Left ventricle myocardium inferior (tissue), 1 donor: ENCODE measurements around the gene MFF. TPM values are rescaled to one million over a fixed set of nuclear protein-coding genes. Genes with fewer than 3 reads are reported as not detected.

ENCODE experiments used
- DNase-seq: peaks from one replicate; pipeline ENCODE4 v3.0.0-alpha.2; 2020
- H3K27ac ChIP-seq: fragments of 200-600 bp; replicated peaks from 2 replicates; pipeline ENCODE4 v1.8.0; 2021
- H3K27me3 ChIP-seq: fragments of 200-600 bp; 2 replicates; pipeline ENCODE4 v1.8.0; 2021; ENCODE audit warnings: low read depth
- H3K36me3 ChIP-seq: fragments of 200-600 bp; 2 replicates; pipeline ENCODE4 v1.8.0; 2021
- H3K4me1 ChIP-seq: fragments of 200-600 bp; 2 replicates; pipeline ENCODE4 v1.8.0; 2021
- H3K4me3 ChIP-seq: fragments of 200-600 bp; 2 replicates; pipeline ENCODE4 v1.8.0; 2021; ENCODE audit warnings: mild to moderate bottlenecking, moderate library complexity
- H3K9me3 ChIP-seq: fragments of 200-600 bp; replicated peaks from 2 replicates; pipeline ENCODE4 v1.8.0; 2021
- intact Hi-C: fragments of 100-400 bp; cut with micrococcal nuclease; formaldehyde crosslinking; loops from one replicate; pipeline ENCODE4 v1.11.0; 2022
- total RNA-seq: library from RNA; stranded (reverse); fragmentation: NEBNext Ultra II Directional; extraction: Animal tissue kit (Norgen Biotek cat#: 25700); gene quantifications from one replicate; pipeline ENCODE4 v1.2.1, GENCODE V29; 2021
- TF ChIP-seq, protein P1 (sequence below): fragments of 200-600 bp; IDR thresholded peaks from 2 replicates; pipeline ENCODE4 v1.8.0; 2021; ENCODE audit warnings: antibody characterized with exemption, mild to moderate bottlenecking, borderline replicate concordance
- donor health status: DM: no; HTN: yes; CAD: no; lungs with severe emphysema.

MFF gene
- total RNA-seq, 1 donor from 2014 or later, result 88.0 TPM

DNA sequence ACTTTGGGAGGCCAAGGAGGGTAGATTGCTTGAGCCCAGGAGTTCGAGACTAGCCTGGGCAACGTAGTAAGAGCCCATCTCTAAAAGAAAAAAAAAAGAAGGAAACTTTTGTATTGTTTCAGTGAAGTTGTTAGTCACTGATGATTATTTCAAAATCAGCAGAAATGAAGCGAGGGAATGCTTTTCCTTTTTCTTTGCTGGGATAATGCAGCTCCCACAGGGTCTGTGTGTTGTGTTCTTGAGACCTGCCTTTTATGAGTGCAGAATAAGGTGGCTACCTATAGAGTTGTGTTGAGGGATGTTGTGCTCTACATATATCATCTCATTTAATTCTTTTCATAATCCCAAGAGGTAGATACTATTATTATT, 42.4 kb downstream of the MFF start:
- no peak for DNase-seq
- intact Hi-C loops, result no loop called here
- TF ChIP-seq, protein P1, sequence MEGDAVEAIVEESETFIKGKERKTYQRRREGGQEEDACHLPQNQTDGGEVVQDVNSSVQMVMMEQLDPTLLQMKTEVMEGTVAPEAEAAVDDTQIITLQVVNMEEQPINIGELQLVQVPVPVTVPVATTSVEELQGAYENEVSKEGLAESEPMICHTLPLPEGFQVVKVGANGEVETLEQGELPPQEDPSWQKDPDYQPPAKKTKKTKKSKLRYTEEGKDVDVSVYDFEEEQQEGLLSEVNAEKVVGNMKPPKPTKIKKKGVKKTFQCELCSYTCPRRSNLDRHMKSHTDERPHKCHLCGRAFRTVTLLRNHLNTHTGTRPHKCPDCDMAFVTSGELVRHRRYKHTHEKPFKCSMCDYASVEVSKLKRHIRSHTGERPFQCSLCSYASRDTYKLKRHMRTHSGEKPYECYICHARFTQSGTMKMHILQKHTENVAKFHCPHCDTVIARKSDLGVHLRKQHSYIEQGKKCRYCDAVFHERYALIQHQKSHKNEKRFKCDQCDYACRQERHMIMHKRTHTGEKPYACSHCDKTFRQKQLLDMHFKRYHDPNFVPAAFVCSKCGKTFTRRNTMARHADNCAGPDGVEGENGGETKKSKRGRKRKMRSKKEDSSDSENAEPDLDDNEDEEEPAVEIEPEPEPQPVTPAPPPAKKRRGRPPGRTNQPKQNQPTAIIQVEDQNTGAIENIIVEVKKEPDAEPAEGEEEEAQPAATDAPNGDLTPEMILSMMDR, result no peak
- Histone ChIP-seq H3K4me3 (no peak overlapping the region), H3K36me3 (no peaks in the 10 kb centered on the region), H3K4me1 (peaks cover 5% of the 10 kb centered on the region), H3K9me3 (no peaks in the 10 kb centered on the region), H3K27ac (no peak overlapping the region), H3K27me3 (peaks cover 6% of the 10 kb centered on the region)

DNA sequence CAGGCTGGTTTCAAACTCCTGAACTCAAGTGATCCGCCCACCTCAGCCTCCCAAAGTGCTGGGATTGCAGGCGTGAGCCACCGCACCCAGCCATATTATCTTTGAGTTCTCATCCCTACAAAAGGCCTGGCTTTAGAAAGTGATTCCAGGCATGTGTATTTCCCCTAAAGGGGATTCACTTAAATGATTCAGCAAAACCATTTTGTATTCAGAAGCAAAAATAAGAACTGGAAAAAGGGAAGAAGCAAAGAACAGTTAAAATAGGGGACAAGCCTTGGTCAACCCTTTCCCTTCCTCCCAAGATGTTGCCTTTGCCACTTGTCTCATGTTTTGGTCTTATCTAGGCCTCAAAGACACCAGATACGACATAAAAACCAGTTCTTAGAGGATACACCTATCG, 43.5 kb downstream of the MFF start:
- H3K4me1 ChIP-seq, result peaks cover 5% of the 10 kb centered on the region
- intact Hi-C loops, result no loop called here
- no peak overlapping the region for H3K27ac ChIP-seq
- TF ChIP-seq, protein P1, result no peak
- DNase-seq, result no peak
- peaks cover 14% of the 10 kb centered on the region for H3K27me3 ChIP-seq
- no peaks in the 10 kb centered on the region for H3K9me3 ChIP-seq
- no peak overlapping the region for H3K4me3 ChIP-seq
- H3K36me3 ChIP-seq, result no peaks in the 10 kb centered on the region

DNA sequence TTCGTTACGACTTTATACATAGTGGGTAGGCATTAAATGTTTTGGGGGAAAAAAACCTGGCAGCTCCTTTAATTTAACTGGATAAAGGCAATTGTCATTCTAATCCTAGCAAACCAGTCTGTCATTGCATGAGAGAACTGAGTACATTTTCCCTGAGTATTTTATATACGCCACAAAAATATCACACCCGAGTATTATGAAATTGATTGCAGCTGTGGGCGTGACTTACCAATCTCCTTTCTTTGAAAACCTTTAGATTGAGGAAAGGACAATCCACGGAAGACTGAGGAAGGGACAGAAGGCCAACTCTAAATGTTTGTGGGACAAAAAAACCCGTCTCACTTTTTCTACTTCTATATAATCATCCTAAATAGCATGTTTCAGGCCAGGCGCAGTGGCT, 45.0 kb downstream of the MFF start:
- intact Hi-C loops, result no loop called here
- Histone ChIP-seq H3K27me3 (peaks cover 20% of the 10 kb centered on the region), H3K27ac (no peak overlapping the region), H3K4me3 (no peak overlapping the region), H3K9me3 (no peaks in the 10 kb centered on the region), H3K4me1 (peaks cover 5% of the 10 kb centered on the region), H3K36me3 (no peaks in the 10 kb centered on the region)
- no peak for DNase-seq
- TF ChIP-seq, protein P1, result no peak

DNA sequence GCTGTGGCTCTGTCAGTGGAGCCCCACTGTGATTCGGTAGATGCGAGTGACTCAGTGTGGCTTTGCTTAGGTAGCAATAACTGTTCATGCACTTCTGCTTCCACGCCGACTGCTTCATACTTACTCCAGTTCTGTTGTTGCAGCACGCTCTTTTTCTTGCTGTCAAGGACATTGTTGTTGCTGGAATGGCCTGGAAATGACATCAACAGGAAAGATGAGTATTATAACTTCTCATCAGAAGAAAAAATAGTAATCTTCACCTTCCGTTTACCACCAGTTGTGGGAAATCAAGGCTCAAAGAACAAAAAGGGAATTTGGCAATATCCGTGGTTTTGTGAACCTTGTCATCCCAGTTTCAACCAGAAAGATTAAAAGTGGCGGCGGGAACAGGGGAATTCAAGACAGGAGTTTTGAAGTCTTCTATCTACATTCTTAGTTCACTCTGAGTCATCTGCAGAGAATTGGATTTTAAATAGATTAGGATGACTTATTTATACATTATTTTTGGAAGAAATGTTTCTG, 45.8 kb downstream of the MFF start:
- peaks cover 5% of the 10 kb centered on the region for H3K4me1 ChIP-seq
- H3K27me3 ChIP-seq, result peaks cover 24% of the 10 kb centered on the region
- no peaks in the 10 kb centered on the region for H3K36me3 ChIP-seq
- no peak overlapping the region for H3K27ac ChIP-seq
- no peak overlapping the region for H3K4me3 ChIP-seq
- intact Hi-C loops, result no loop called here
- DNase-seq, result no peak
- no peaks in the 10 kb centered on the region for H3K9me3 ChIP-seq
- TF ChIP-seq, protein P1, result no peak

DNA sequence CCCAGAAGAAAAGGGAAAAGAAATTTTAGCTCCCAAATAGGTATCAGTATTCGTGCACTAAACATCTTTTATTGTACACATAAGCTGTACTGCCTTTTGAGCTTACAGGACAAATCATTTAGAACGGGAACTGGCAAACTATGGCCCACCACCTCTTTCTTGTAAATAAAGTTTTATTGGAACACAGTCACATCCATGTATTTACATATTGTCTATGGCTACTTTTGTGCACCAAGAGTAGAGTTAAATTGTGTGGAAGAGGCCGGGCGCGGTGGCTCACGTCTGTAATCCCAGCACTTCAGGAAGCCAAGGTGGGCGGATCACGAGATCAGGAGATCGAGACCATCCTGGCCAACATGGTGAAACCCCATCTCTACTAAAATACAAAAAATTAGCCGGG, 48.3 kb downstream of the MFF start:
- H3K4me1 ChIP-seq, result no peaks in the 10 kb centered on the region
- no peaks in the 10 kb centered on the region for H3K36me3 ChIP-seq
- intact Hi-C loops, result no loop called here
- TF ChIP-seq, protein P1, result no peak
- peaks cover 29% of the 10 kb centered on the region for H3K27me3 ChIP-seq
- no peak overlapping the region for H3K27ac ChIP-seq
- H3K9me3 ChIP-seq, result no peaks in the 10 kb centered on the region
- no peak for DNase-seq
- no peak overlapping the region for H3K4me3 ChIP-seq
